DMS153 treated with DMSO at 0.1 percent for 48 hours (cell line): ENCODE results near the gene IFNL3.
A peak's percentile ranks its signal among the peaks of the same experiment; 100 is the strongest.
"Not testable (repeated sequence)": the region's sequence is repeated elsewhere in the genome, so short reads cannot be mapped to it uniquely, and the experiment has no call there.

Experiments
- DNase-seq: peaks from one replicate; lab custom pipeline; 2025; ENCODE audit not compliant: unreplicated experiment; lab: John Stamatoyannopoulos, UW

IFNL3 gene

GRCh38 chr19:39253374-39254149, 8.8 kb upstream of the IFNL3 start:
- no peak for DNase-seq

DNA sequence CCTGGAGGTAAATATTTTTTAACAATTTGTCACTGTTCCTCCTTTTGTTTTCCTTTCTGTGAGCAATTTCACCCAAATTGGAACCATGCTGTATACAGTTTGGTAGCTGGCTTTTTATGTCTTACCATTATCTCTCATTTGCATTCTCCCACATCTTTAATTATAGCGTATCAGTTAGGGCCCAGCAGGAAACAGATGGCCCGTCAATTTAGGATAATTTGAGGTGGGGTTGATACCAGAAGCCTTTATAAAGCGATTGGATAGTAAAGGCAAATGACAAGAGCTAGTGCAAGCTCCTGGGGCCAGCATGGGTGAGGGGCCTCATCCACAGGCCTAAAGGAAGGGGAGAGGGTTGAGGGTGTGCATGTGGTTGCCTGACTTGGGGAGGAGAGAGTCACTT, 7.7 kb upstream of the IFNL3 start:
- DNase-seq = no peak

GRCh38 chr19:39251846-39252245, 7.0 kb upstream of the IFNL3 start:
- DNase-seq = no peak

DNA sequence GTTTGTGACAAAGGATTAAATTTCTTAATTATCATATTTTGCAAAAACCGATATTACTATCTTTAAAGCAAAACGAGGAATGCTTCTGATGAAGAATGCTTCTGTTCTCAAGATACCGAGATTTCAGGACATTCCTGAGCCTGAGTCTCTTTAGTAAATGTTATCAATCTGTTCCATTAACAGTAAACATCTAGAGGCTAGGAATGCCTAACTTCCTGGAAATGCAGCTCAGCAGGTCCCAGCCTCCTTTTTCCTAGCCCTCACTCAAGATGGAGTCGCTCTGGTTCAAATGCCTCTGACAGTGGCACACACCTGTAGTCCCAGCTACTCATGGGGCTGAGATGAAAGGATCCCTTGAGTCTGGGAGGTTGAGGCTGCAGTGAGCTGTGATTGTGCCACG, 6.3 kb upstream of the IFNL3 start:
- no peak for DNase-seq

DNA sequence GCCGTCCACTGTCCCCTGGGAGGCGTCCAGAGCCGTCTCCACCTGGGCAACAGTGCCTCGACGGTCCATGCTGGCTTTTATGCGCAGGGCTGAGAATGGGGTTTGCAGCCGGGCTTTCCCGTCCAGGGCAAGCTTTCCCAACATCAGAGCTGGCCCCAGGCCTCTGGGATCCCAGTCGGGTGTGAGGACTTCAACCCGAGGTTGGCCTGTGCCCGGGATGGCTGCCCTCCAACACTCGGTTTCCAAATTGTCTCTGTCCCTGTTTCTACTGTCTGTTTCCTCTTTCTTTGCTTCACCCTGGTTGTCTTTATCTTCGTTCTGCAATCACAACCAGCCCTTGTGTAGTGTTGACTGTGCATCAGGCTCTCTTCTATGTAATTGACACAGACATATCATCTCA, 4.0 kb upstream of the IFNL3 start, which contains the start of gene IFNL4:
Gene IFNL4, minus strand, starts transcription at position 51 of the 400 bp plus-strand sequence.
- no peak for DNase-seq

DNA sequence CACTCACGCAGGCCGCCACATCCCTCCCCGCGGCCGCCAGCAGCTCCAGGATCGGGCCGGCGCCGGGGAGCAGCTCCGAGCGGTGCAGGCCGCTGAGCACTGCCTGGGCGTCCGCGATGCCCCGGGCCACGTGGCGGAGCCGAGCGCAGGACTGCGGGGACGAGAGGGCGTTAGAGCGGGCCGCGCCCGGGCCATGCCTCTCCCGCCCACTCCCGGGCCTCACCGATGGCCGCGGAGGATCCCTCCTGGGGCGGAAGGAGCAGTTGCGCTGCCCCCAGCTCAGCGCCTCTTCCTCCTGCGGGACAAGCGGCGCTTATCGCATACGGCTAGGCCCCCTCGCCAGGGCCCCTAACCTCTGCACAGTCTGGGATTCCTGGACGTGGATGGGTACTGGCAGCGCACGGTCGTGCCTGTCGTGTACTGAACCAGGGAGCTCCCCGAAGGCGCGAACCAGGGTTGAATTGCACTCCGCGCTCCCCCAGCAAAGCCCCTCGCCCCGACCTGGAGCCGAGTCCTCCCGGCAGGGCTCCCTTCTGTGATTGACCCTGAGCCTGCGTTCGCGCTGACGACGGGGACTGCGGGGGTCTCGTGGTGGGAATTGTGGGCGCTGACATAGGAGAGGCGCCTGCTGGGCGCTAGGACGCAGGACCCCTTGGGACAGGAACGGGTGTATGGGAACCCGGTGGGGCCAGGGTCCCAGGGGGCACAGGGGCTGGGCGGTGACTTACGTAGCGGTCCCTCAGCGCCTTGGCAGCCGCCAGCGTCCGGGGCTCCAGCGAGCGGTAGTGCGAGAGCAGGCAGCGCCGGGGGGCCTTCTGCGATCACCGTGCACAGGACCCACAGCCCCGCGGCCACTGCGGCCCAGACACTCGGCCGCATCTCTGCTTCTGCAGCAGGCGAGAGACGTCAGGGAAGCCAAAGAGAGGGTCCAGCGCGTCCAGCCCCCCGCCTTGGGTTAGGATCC, 3.2 kb upstream of the IFNL3 start:
- DNase-seq = no peak

DNA sequence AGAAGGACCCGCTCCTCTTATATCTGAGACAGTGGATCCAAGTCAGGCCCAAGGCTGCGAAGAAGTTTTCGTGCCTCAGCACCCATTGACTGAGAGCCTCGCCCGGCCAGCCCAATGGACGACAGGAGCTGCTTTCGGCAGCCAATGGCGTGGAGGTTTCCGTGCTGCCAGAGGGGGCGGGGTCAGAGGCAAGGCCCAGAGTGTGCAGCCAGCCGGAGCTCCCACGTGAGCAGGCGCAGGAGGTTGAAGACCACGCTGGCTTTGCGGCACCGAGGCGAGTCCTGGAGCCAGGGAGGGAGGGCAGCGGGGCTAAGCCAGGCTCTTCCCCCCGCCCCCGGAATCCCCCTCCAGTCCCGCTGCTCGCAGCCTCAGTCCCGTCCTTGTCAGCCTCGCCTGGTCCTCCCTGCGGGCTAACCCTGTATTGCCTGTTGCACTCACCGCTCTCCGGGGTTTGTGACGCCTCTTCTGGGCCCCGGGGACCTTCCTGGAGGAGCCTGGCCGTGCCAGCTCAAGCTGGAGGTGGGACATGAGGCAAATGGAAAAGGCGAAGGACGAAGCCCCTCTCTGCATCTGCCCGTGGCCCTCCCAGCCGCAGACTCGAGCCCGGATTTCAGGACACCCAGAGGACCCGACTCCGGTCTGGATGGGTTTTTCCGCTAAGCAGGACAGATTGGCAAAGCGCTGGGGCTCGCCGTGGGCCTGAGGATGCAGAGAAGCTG, 2.3 kb upstream of the IFNL3 start:
- DNase-seq = peak; percentile 12

DNA sequence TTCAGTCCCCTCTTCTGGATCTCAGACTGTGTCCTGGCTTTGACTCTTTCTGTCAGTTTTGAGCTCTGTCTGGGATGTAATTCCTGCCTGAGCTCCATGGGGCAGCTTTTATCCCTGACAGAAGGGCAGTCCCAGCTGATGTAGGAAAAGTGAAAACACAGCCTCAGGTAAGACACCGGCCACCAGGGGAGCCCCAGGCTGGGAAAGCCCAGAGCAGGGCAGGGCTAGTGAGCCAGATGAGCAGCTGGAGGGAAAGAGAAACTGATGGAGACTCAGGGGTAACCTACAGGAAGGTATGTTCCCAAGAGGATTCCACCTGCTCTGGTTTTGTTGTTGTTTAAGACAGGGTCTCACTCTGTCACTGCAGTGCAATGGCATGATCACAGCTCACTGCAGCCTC, 360 bp upstream of the IFNL3 start:
- not testable (repeated sequence) for DNase-seq

DNA sequence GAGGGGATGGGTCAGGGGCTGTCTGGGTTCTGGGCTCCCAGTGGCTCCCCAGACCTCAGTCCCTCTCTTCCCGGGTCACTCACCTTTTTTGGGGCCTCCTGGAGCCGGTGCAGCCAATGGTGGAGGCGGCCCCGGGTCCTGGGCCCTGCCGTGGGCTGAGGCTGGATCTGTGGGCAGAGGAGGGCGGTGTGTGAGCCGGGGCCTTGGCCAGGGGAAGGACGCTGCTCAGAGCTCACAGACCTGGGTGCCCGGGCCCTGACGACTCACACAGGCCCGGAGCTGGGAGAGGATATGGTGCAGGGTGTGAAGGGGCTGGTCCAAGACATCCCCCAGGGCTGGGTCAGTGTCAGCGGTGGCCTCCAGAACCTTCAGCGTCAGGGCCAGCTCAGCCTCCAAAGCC, 1.1 kb downstream of the IFNL3 start:
- not testable (repeated sequence) for DNase-seq

GRCh38 chr19:39240421-39240820, 4.4 kb downstream of the IFNL3 start:
- DNase-seq = no peak

GRCh38 chr19:39238944-39239343, 5.9 kb downstream of the IFNL3 start:
- DNase-seq = no peak

GRCh38 chr19:39238209-39238608, 6.6 kb downstream of the IFNL3 start:
- no peak for DNase-seq

GRCh38 chr19:39237200-39238184, 7.3 kb downstream of the IFNL3 start:
- peak; percentile 6 for DNase-seq

DNA sequence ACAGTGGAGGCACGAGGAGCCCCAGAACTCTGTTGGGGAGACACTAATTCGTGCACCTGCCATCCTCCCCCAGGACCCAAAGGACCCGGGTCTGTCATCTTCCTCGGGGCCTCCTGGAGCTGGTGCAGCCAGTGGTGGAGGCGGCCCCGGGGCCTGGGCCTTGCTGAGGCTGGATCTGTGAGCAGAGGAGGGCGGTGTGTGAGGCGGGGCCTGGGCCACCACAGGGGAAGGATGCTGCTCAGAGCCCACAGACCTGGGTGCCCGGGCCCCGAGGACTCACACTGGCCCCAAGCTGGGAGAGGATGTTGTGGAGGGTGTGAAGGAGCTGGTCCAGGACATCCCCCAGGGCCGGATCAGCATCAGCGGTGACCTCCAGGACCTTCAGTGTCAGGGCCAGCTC, 8.3 kb downstream of the IFNL3 start:
- DNase-seq = no peak

DNA sequence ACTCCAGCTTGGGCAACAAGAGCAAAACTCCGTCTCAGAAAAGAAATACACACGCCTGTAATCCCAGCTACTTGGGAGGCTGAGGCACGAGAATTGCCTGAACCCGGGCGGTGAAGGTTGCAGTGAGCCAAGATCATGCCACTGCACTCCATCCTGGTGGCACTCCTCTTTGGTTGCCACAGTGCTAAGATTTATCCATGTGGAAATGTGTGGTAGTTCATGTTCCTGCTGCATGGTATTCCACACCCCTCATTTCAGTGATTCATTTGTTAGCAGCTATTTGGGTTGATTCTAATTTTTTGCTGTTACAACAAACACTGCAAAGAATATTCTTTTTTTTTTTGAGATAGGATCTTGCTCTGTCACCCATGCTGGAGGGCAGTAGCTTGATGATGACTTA, 12.1 kb downstream of the IFNL3 start:
- DNase-seq = no peak

DNA sequence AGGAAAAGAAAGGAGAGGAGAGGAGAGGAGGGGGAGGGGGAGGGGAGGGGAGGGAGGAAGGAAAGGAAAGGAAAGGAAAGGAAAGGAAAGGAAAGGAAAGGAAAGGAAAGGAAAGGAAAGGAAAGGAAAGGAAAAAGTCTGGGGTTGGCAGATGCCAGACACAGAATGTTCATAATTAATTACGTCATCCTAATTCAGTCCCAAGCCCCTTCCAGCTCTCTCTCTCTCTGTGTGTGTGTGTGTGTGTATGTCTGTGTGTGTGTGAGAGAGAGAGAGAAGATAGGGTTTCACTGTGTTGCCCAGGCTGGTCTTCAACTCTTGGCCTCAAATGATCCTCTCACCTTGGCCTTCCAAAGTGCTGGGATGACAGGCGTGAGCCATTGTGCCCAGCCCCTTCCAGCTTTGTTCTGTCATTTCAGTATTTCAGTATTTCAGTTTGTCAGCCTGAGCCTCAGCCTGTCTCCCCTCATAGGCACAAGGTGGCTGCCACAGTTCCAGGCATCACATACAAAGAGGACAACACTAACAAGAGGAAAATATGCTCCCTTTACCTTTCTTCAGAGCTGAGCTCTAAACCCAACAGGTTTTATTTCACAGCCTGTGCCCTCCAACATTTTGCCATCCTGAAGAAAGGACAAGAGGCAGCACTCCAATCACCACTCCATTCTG, 14.6 kb downstream of the IFNL3 start:
- no peak for DNase-seq

GRCh38 chr19:39224910-39225309, 19.9 kb downstream of the IFNL3 start:
- DNase-seq = no peak

- no peak for DNase-seq
Measured at GRCh38 chr19:39223703-39224279, 21.0 kb downstream of the IFNL3 start.

GRCh38 chr19:39219108-39219507, 25.7 kb downstream of the IFNL3 start:
- DNase-seq = not testable (repeated sequence)
